ENCODE measurements around the gene PPP4C. TPM values are rescaled to one million over a fixed set of nuclear protein-coding genes. Genes with fewer than 3 reads are reported as not detected.

PPP4C gene
- total RNA-seq, 1 experiment from 2014 or later, result 116 TPM

- no peaks in the 10 kb centered on the region for H3K9me2 ChIP-seq (replicated peaks; ENCODE audit: low read length)
- ATAC-seq, result peak; percentile 44; the same call in 1 of the 2 replicates
- H2AFZ ChIP-seq (ENCODE audit: low read length), result no peak overlapping the region
- no peaks in the 10 kb centered on the region for H3K79me2 ChIP-seq (ENCODE audit: low read length)
- no peak overlapping the region for H3K27ac ChIP-seq (ENCODE audit: low read length)
- TF ChIP-seq EZH2phosphoT487 (IDR thresholded peaks at IDR 0.05; ENCODE audit: borderline replicate concordance, low read length), result no peak
- no peak for TF ChIP-seq CTCF (conservative IDR thresholded peaks at IDR 0.05; ENCODE audit: low read depth, low read length)
- TF ChIP-seq EZH2 (IDR thresholded peaks at IDR 0.05; ENCODE audit: low read length, unreplicated experiment), result no peak
- DNase-seq, result no peak
- H3K27me3 ChIP-seq (ENCODE audit: low read length), result no peaks in the 10 kb centered on the region
- H4K20me1 ChIP-seq (ENCODE audit: low read length), result no peaks in the 10 kb centered on the region
- CTCF ChIA-PET, result no interaction called here
- no TSS peak for BruUV-seq (replicated peaks)
- no peak overlapping the region for H3K9ac ChIP-seq (ENCODE audit: low read length)
- POLR2A ChIA-PET (ENCODE audit: unreplicated experiment), result interaction anchor here (0.6 kb wide), 1 partner anchor 168 kb away, joined by 6 read pairs; no protein-coding TSS in a partner anchor
- peaks cover 11% of the 10 kb centered on the region for H3K4me1 ChIP-seq (ENCODE audit: insufficient read depth, low read length)
- no peaks in the 10 kb centered on the region for H3K36me3 ChIP-seq (ENCODE audit: low read depth, low read length)
- H3K4me3 ChIP-seq (ENCODE audit: low read length), result no peak overlapping the region
- no peaks in the 10 kb centered on the region for H3F3A ChIP-seq (ENCODE audit: low read length, unreplicated experiment)
- no peaks in the 10 kb centered on the region for H3K9me3 ChIP-seq (ENCODE audit: low read length)
- H3K4me2 ChIP-seq (ENCODE audit: low read length), result no peak overlapping the region
- intact Hi-C loops (cut with micrococcal nuclease), result no loop called here
These were observed 39.4 kb downstream of the PPP4C start for GRCh38 chr16:30115238-30115637.

DNA sequence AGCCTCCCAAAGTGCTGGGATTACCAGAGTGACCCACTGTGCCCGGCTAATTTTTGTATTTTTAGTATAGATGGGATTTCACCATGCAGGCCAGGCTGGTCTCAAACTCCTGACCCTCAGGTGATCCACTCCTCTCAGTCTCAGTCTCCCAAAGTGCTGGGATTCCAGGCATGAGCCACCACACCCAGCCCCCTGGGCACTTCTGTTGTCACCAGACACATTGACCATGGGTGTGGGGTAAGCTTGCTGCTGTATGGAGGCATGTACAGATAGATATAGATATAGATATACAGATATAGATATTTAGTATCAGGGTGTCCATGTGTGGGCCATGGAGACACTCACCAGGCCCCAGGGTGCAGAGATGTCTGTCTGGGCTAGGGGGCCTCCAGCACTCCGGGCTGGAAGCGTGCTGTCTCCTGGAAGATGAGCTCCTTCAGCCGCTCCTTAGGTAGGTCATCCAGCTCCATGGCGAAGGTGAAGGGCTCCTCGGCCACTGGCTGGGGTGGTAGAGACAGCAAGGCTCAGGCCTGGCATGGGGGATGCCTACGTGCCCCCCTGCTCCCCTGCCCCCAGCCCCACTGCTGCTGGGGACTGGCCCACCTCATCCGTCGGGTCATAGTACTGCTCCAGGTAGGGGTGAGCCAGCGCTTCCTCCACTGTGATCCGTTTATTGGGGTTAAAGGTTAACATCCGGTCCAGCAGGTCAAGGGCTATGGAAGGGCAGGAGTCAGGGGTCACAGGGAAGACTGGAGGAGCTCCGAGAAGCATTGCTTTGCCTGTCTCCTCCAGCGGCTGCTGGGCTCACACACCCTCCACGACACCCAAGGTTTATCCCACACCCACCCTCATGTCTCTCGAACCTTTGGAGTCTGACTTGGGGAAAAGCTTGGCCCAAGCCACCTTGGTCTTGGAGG, 40.8 kb downstream of the PPP4C start:
- Histone ChIP-seq H3F3A (ENCODE audit: low read length, unreplicated experiment) (no peaks in the 10 kb centered on the region), H4K20me1 (ENCODE audit: low read length) (no peaks in the 10 kb centered on the region), H3K27me3 (ENCODE audit: low read length) (no peaks in the 10 kb centered on the region), H3K9ac (ENCODE audit: low read length) (no peak overlapping the region), H3K9me3 (ENCODE audit: low read length) (no peaks in the 10 kb centered on the region), H2AFZ (ENCODE audit: low read length) (no peak overlapping the region), H3K79me2 (ENCODE audit: low read length) (no peaks in the 10 kb centered on the region), H3K4me3 (ENCODE audit: low read length) (no peak overlapping the region), H3K36me3 (ENCODE audit: low read depth, low read length) (no peaks in the 10 kb centered on the region), H3K4me1 (ENCODE audit: insufficient read depth, low read length) (peaks cover 11% of the 10 kb centered on the region), H3K27ac (ENCODE audit: low read length) (no peak overlapping the region), H3K9me2 (replicated peaks; ENCODE audit: low read length) (no peaks in the 10 kb centered on the region), H3K4me2 (ENCODE audit: low read length) (no peak overlapping the region)
- POLR2A ChIA-PET (ENCODE audit: unreplicated experiment), result no interaction called here
- TF ChIP-seq EZH2 (IDR thresholded peaks at IDR 0.05; ENCODE audit: low read length, unreplicated experiment) (no peak), EZH2phosphoT487 (IDR thresholded peaks at IDR 0.05; ENCODE audit: borderline replicate concordance, low read length) (no peak), CTCF (conservative IDR thresholded peaks at IDR 0.05; ENCODE audit: low read depth, low read length) (no peak)
- no peak for ATAC-seq
- intact Hi-C loops (cut with micrococcal nuclease), result no loop called here
- CTCF ChIA-PET, result no interaction called here
- DNase-seq, result no peak
- no TSS peak for BruUV-seq (replicated peaks)

GRCh38 chr16:30117768-30118167, 42.0 kb downstream of the PPP4C start:
- H3K4me3 ChIP-seq (ENCODE audit: low read length), result no peak overlapping the region
- no peaks in the 10 kb centered on the region for H3F3A ChIP-seq (ENCODE audit: low read length, unreplicated experiment)
- no peak overlapping the region for H2AFZ ChIP-seq (ENCODE audit: low read length)
- peaks cover 11% of the 10 kb centered on the region for H3K4me1 ChIP-seq (ENCODE audit: insufficient read depth, low read length)
- no peaks in the 10 kb centered on the region for H3K27me3 ChIP-seq (ENCODE audit: low read length)
- H3K4me2 ChIP-seq (ENCODE audit: low read length), result no peak overlapping the region
- ChIA-PET POLR2A (ENCODE audit: unreplicated experiment) (interaction anchor here (0.5 kb wide), 1 partner anchor 28 kb away, joined by 19 read pairs; no protein-coding TSS in a partner anchor), CTCF (no interaction called here)
- no TSS peak for BruUV-seq (replicated peaks)
- H3K79me2 ChIP-seq (ENCODE audit: low read length), result no peaks in the 10 kb centered on the region
- H3K9me2 ChIP-seq (replicated peaks; ENCODE audit: low read length), result no peaks in the 10 kb centered on the region
- no peaks in the 10 kb centered on the region for H4K20me1 ChIP-seq (ENCODE audit: low read length)
- no peak for DNase-seq
- H3K9me3 ChIP-seq (ENCODE audit: low read length), result no peaks in the 10 kb centered on the region
- H3K27ac ChIP-seq (ENCODE audit: low read length), result no peak overlapping the region
- no peaks in the 10 kb centered on the region for H3K36me3 ChIP-seq (ENCODE audit: low read depth, low read length)
- intact Hi-C loops (cut with micrococcal nuclease), result no loop called here
- H3K9ac ChIP-seq (ENCODE audit: low read length), result no peak overlapping the region
- no peak for ATAC-seq
- TF ChIP-seq CTCF (conservative IDR thresholded peaks at IDR 0.05; ENCODE audit: low read depth, low read length) (no peak), EZH2phosphoT487 (IDR thresholded peaks at IDR 0.05; ENCODE audit: borderline replicate concordance, low read length) (no peak), EZH2 (IDR thresholded peaks at IDR 0.05; ENCODE audit: low read length, unreplicated experiment) (no peak)
